HepG2 (cell line): ENCODE results near the gene ZC3H14.

ENCODE experiments used
- POLR2A ChIP-seq, 2 experiments: IDR thresholded peaks; 2 replicates each; pipeline ENCODE4 v1.6.1; 2011; ENCODE audit warnings: low read depth in 2 of 2, low read length in 2 of 2, mild to moderate bottlenecking in 1 of 2, moderate library complexity in 1 of 2; ENCODE audit not compliant: insufficient read depth in 1 of 2
- SIN3A ChIP-seq: IDR thresholded peaks from 2 replicates; pipeline ENCODE4 v1.6.1; 2011; ENCODE audit warnings: low read depth, mild to moderate bottlenecking, control low read depth, low read length, borderline replicate concordance
- ZBTB3 ChIP-seq: sonication (generic); formaldehyde crosslinking; IDR thresholded peaks from 2 replicates; pipeline ENCODE4 v1.4.0; 2020; ENCODE audit warnings: low read depth, mild to moderate bottlenecking, moderate library complexity, missing genetic modification reagents, borderline replicate concordance
- ZNF30 ChIP-seq: sonication (generic); formaldehyde crosslinking; IDR thresholded peaks from 2 replicates; pipeline ENCODE4 v1.5.0; 2020; ENCODE audit warnings: mild to moderate bottlenecking, missing genetic modification reagents
- ZNF777 ChIP-seq: sonication (generic); formaldehyde crosslinking; IDR thresholded peaks from 2 replicates; pipeline ENCODE4 v1.4.0; 2020; ENCODE audit warnings: missing genetic modification reagents

DNA sequence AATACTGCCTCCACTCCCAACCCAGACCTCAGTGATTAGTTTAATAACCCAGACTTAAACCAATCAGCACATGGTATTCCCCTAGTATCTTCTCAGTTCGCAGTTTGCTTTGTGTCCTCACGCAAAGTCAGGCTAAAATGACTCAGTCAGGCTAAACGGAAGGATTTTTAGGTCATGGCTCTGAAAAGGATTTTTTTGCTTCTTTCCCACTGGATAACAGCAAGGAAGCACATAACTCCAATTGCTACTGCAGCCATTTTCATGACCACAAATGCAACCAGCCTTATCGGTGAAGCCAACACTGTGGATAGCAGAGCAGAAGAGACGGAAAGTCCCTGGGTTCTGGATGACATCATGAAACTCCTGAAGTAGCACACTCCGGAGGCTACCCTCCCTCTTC is 67.7 kb downstream of the ZC3H14 start:
- no peak for TF ChIP-seq ZNF777 (CRISPR knock-in tag)
- TF ChIP-seq ZNF30 (CRISPR knock-in tag): no peak
- TF ChIP-seq POLR2A (IDR thresholded peaks at IDR 0.05; ENCODE audit: insufficient read depth in 1 of 2, low read depth in 2 of 2, low read length in 2 of 2): no peak
- TF ChIP-seq ZBTB3 (CRISPR knock-in tag): no peak
- no peak for TF ChIP-seq SIN3A
